ENCODE results near the gene IL17B. TPM values are rescaled to one million over a fixed set of nuclear protein-coding genes. Genes with fewer than 3 reads are reported as not detected.

The IL17B gene
- total and polyA plus RNA-seq, 2 of the 8 experiments (the other 6 are each of a cell fraction or from before 2014, with no cell fraction given), result 0.18 TPM; not detected in 1

- H2BK15ac ChIP-seq (ENCODE audit: low read length), result no peak overlapping the region
- H3K27me3 ChIP-seq (replicated peaks in 1 of 4; ENCODE audit: control insufficient read depth in 3 of 4, extremely low read depth in 1 of 4, insufficient read depth in 3 of 4, low read length in 3 of 4), result no peaks in the 10 kb centered on the region; a peak in 1 of 7 replicates
- peaks cover 0 to 6% (median 2%) of the 10 kb centered on the region in 4 experiments; a peak in 5 of 7 replicates for H3K4me1 ChIP-seq (replicated peaks in 1 of 4; ENCODE audit: control insufficient read depth in 3 of 4, insufficient read depth in 4 of 4, low read length in 3 of 4)
- H3K4ac ChIP-seq (replicated peaks; ENCODE audit: insufficient read length, low read depth, low read length), result no peak overlapping the region
- H3K23ac ChIP-seq (ENCODE audit: insufficient read length), result no peak overlapping the region
- H4K5ac ChIP-seq (ENCODE audit: insufficient read length, low read depth, low read length), result no peak overlapping the region
- CTCF ChIA-PET (ENCODE audit: partially characterized antibody), result interaction anchor here (5.7 to 46.1 kb wide), 3 partner anchors 14 to 84 kb away, joined by 40 to 1310 read pairs (median 60); no protein-coding TSS in a partner anchor
- no peak overlapping the region for H2BK5ac ChIP-seq (ENCODE audit: low read depth, low read length)
- H4K8ac ChIP-seq (ENCODE audit: extremely low read depth, insufficient read depth, low read length), result no peak overlapping the region
- peaks cover 3% of the 10 kb centered on the region; the same call in 1 of the 2 replicates for H3K79me1 ChIP-seq (ENCODE audit: low read depth, low read length)
- H3K9ac ChIP-seq (replicated peaks in 1 of 4; ENCODE audit: extremely low read depth in 1 of 4, low read depth in 3 of 4, low read length in 3 of 4), result no peak overlapping the region
- H2BK120ac ChIP-seq (replicated peaks; ENCODE audit: low read depth, low read length), result no peak overlapping the region
- DNase-seq (ENCODE audit: low read depth in 1 of 2, low spot score in 2 of 2), result no peak
- no peak overlapping the region for H3K56ac ChIP-seq (replicated peaks; ENCODE audit: insufficient read length, low read depth, low read length)
- FAIRE-seq, result no peak
- H3K23me2 ChIP-seq (ENCODE audit: low read depth, low read length), result peaks cover 6% of the 10 kb centered on the region; the same call in 1 of the 2 replicates
- 89% methylated on average over 2 of the region's 2 CpGs; no CpG with 5 or more reads in 1 of the 2 experiments for WGBS, 2 experiments (ENCODE audit: extremely low coverage in 1 of 2, insufficient coverage in 1 of 2, insufficient read length in 1 of 2, insufficient replicate concordance in 2 of 2, low coverage in 1 of 2, low lambda C conversion rate in 2 of 2, missing lambda C conversion rate in 1 of 2)
- no peak overlapping the region for H3K14ac ChIP-seq (ENCODE audit: insufficient read length)
- POLR2A ChIA-PET (ENCODE audit: partially characterized antibody), result interaction anchor here (1.1 to 5.8 kb wide), 3 partner anchors 8 to 18 kb away, joined by 3 to 72 read pairs (median 3); partner anchors contain the start of gene GRPEL2
- H2AFZ ChIP-seq (ENCODE audit: low read length), result no peak overlapping the region
- peaks cover 1 to 12% of the 10 kb centered on the region in 2 experiments for H4K20me1 ChIP-seq (replicated peaks in 1 of 2; ENCODE audit: control insufficient read depth in 1 of 2, insufficient read depth in 2 of 2, low read length in 2 of 2)
- H2BK20ac ChIP-seq (ENCODE audit: low read length), result no peak overlapping the region
- no peak overlapping the region for H3K27ac ChIP-seq (ENCODE audit: low read depth, low read length)
- H3K9me3 ChIP-seq (ENCODE audit: insufficient read depth in 2 of 2, low read depth in 1 of 2, low read length in 1 of 2), result no peaks in the 10 kb centered on the region
- no peak for TF ChIP-seq GTF2F1 (IDR thresholded peaks at IDR 0.05; ENCODE audit: borderline replicate concordance, low read depth, low read length)
- TF ChIP-seq BRCA1 (IDR thresholded peaks at IDR 0.05; ENCODE audit: low read depth, low read length), result no peak
- TF ChIP-seq TAF1 (IDR thresholded peaks at IDR 0.05; ENCODE audit: low read depth, low read length), result no peak
- no peak for TF ChIP-seq ATF2 (IDR thresholded peaks at IDR 0.05; ENCODE audit: low read length)
- no peak for TF ChIP-seq ASH2L (IDR thresholded peaks at IDR 0.05; ENCODE audit: low read length)
- TF ChIP-seq SRF (IDR thresholded peaks at IDR 0.05; ENCODE audit: low read depth, low read length), result no peak
- TF ChIP-seq RAD21 (IDR thresholded peaks at IDR 0.05 in 1 of 2, conservative IDR thresholded peaks at IDR 0.05 in 1 of 2; ENCODE audit: low read depth in 2 of 2, low read length in 2 of 2), result no peak
- TF ChIP-seq POU5F1 (IDR thresholded peaks at IDR 0.05; ENCODE audit: low read depth, low read length), result no peak
- no peak for TF ChIP-seq SIN3A (conservative IDR thresholded peaks at IDR 0.05 in 1 of 2, IDR thresholded peaks at IDR 0.05 in 1 of 2; ENCODE audit: low read depth in 1 of 2, low read length in 2 of 2)
- TF ChIP-seq SIRT6 (IDR thresholded peaks at IDR 0.05; ENCODE audit: low read length), result no peak
- peaks cover 17 to 66% (median 38%) of the 10 kb centered on the region in 4 experiments for H3K36me3 ChIP-seq (ENCODE audit: control insufficient read depth in 2 of 4, insufficient read depth in 4 of 4, low read length in 3 of 4)
- no peak overlapping the region for H3K4me2 ChIP-seq (ENCODE audit: insufficient read depth in 1 of 2, low read depth in 2 of 2, low read length in 2 of 2)
- H3K79me2 ChIP-seq (ENCODE audit: control insufficient read depth in 1 of 2, insufficient read depth in 2 of 2, low read length in 2 of 2), result peaks cover 0 to 8% of the 10 kb centered on the region in 2 experiments; a peak in 1 of 4 replicates
- no peak overlapping the region for H2BK12ac ChIP-seq (ENCODE audit: low read depth, low read length)
- no peak overlapping the region for H2AK5ac ChIP-seq (ENCODE audit: low read depth, low read length)
- no peak overlapping the region for H4K91ac ChIP-seq (replicated peaks; ENCODE audit: insufficient read length, low read length)
- no peak overlapping the region for H3K4me3 ChIP-seq (ENCODE audit: extremely low read depth in 1 of 4, insufficient read depth in 2 of 4, low read depth in 3 of 4, low read length in 4 of 4)
- no peak overlapping the region for H3K18ac ChIP-seq (ENCODE audit: extremely low read depth, low read length)
Measured at GRCh38 chr5:149353911-149354310, 25.2 kb downstream of the IL17B start.

All from H1 (cell line).